Measurements from ENCODE around the gene DENND1A.

- TF ChIP-seq POLR2AphosphoS5 (IDR thresholded peaks at IDR 0.05; ENCODE audit: low read depth, low read length) (no peak), TAF1 (IDR thresholded peaks at IDR 0.05; ENCODE audit: borderline replicate concordance, insufficient read depth, low read length) (no peak), SIN3A (IDR thresholded peaks at IDR 0.05; ENCODE audit: borderline replicate concordance, insufficient read depth, low read length) (no peak), FOXP2 (optimal IDR thresholded peaks at IDR 0.05; ENCODE audit: borderline replicate concordance, extremely low read depth, extremely low read length, insufficient read depth) (no peak)
Measured at GRCh38 chr9:123406691-123407216, 523.2 kb downstream of the DENND1A start.

Measured in PFSK-1 (cell line).